Stimulated activated CD8-positive, alpha-beta memory T cell treated with anti-CD3 and anti-CD28 coated beads, Interleukin-15, amount 100 ng/mL, for 1 hour (primary cell): ENCODE data around the gene FANCE.

Source experiments
- DNase-seq: peaks from one replicate; pipeline ENCODE4 v3.0.0-alpha.2; 2020; ENCODE audit warnings: low read depth

FANCE gene, protein sequence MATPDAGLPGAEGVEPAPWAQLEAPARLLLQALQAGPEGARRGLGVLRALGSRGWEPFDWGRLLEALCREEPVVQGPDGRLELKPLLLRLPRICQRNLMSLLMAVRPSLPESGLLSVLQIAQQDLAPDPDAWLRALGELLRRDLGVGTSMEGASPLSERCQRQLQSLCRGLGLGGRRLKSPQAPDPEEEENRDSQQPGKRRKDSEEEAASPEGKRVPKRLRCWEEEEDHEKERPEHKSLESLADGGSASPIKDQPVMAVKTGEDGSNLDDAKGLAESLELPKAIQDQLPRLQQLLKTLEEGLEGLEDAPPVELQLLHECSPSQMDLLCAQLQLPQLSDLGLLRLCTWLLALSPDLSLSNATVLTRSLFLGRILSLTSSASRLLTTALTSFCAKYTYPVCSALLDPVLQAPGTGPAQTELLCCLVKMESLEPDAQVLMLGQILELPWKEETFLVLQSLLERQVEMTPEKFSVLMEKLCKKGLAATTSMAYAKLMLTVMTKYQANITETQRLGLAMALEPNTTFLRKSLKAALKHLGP

DNA sequence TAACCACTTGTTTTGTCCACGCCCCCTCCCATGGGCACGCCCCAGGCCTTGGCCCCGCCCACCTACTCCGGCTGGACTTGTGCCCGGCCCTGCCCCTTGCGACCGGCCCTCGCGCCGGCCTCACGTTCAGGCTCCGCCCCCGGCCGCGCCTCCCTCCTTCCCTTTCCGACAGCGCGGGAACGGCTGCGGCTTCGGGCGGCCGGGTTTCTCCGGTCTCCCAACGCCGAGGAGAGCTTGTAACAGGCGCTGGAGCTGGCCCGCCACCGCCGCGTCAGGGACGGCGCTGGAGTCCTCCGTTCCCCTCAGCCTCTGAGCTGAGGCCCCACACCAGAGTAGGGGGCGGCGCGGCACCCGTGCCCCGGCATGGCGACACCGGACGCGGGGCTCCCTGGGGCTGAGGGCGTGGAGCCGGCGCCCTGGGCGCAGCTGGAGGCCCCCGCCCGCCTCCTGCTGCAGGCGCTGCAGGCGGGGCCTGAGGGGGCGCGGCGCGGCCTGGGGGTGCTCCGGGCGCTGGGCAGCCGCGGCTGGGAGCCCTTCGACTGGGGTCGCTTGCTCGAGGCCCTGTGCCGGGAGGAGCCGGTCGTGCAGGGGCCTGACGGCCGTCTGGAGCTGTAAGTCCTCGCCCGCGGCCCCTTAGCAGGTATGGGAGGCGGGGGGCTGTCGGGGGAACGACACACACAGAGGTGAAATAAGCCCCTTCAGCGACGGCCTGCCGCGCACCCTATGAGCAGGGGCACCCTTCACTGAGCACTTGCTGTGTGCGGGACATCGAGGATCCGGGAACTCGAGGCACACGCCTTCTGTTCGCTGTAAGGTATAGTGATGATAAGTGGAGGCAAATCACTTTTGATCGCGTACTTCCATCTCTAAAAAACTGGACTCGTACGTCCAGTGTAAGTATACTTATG, at the start of gene FANCE:
Gene FANCE, plus strand, starts transcription at position 156 of the 908 bp plus-strand sequence. Its CDS starts 208 bp downstream, at position 364.
- DNase-seq, result peak; percentile 79

DNA sequence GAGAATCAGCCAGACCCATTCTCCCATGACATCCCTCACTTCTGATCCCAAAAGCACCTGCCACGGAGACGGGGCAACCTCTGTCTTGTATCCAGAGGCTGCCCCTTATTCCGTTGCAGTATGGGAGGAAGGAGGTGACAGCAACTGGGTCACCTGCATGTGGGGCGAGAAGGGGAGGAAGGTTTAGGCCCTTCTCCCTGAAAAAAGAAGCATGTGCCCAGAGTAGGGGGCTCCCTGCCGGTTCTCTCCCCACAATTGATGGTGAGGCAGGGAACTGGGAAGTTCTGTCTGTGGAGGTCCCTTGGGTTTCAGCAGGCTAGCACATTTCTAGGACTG, 49.3 kb upstream of the FANCE start:
- no peak for DNase-seq

DNA sequence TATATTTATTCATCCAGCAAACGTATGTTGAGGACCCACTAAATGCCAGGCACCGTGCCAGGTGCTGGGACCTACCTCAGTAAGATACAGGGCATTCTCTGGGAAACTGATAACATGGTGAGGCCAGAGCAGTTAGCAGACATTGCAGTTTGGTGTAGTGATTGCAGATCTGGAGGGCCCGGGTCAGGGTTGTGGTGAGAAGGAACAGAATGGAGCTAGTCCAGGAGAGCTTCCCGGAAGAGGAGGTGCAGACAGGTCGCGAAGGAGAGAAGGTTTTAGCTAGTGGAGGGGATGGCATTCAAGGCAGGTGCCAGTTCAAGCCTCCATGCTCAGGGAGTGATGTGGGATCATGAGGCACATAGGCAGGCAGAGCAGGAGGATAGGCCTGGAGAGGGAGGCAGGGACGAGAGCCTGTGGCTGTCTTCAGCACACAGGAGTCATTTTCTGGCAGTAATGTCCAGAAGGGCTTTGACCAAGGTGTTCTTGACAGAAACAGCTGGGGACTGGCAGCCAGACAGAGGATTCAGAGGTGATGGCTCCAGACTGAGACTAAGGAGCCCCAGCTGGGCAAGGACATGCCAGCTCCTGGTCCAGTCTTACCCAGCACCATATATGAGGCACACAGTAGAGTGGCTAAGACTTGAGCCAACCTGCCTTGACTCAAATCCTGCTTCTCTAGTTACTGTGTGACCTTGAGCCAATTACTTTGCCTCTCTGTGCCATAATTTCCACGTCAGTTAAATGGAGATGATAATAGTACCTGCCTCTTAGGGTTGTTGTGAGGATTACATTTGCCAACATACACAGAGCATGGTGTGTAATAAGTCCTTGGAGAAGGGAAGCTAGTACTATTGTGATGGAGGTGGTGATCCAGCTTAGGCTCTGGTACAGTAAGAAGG, 48.3 kb upstream of the FANCE start:
- DNase-seq, result no peak

DNA sequence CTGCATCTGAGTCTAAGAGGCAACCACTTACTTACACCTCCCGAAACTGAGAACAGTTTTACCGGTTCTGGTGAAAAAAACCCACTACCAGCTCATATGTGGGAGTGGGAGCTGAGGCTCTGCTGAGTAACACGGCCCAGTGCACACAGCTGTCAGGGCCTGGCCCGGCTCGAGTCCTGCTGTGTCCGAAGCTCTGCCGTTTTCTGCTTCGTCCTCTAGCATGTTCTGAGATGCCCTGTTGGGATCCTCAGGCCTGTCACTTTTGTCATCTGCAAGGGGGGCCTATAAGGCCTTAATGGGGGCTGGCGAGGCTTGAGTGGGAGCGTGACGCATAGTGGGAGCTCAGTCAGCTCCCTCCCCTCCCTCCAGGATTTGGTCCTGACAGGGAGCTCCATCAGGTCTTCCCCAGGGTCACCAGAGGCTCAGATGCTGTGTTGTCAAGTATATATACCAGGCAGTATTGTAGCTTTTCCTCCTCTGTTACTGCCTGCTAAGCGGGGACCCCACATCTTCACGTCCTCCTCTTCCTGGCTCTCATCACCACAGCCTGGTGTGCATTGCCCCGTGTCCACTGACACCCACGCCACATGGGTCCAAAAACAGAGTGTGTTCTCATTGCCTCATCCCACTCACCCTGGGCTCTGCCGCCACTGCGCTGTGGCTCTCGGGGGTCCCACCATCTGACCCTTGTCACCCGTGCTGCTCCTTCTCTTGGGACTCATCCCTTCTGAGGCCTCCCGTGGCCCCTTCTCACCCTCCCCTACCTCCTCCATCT, 45.2 kb upstream of the FANCE start:
- DNase-seq, result no peak

DNA sequence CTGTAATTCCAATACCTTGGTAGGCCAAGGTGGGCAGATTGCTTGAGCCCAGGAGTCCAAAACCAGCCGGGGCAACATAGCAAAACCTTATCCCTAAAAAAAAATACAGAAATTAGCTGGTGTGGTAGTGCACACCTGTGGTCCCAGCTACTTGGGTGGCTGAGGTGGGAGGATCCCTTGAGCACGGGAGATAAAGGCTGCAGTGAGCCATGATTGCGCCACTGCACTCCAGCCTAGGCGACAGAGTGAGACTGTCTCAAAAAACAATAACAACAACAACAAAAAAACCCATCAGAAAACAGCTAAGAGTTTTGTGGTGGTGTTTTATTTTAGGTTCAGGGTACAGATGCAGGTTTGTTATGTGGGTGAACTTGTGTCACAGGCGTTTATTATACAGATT, 42.9 kb upstream of the FANCE start:
- DNase-seq, result no peak

DNA sequence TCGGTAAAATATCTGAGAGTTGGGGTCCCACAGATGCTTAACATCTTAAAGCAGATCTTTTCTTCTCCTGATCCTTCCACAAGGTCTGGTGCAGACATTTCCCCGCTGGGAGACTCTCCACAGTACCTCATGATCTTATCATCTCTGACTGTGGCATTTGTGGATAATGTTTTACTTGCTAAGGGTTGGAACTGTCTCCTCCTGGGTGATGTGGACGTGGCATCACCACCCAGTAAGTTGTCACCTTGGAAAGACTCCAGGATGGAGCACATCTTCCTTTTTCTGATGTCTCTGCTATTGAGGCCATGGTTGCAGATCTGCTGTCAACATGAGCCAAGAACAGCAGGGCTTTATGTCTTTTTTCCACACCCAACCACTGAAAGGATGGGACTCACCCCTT, 42.0 kb upstream of the FANCE start:
- DNase-seq, result no peak

DNA sequence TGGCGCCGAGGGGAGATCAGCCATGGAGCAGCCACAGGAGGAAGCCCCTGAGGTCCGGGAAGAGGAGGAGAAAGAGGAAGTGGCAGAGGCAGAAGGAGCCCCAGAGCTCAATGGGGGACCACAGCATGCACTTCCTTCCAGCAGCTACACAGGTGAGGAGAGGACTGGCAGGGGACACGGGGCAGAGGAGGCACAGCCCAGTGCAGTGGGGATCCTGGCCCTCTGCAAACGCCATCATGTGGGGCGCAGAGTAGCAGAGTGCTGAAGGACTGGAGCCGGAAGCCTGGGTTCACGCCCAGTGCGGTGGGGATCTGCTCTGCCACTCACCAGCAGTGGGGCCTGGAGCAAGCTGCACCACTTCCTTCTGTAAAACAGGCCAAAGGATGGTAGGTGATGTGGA, 41.1 kb upstream of the FANCE start:
- DNase-seq, result no peak

DNA sequence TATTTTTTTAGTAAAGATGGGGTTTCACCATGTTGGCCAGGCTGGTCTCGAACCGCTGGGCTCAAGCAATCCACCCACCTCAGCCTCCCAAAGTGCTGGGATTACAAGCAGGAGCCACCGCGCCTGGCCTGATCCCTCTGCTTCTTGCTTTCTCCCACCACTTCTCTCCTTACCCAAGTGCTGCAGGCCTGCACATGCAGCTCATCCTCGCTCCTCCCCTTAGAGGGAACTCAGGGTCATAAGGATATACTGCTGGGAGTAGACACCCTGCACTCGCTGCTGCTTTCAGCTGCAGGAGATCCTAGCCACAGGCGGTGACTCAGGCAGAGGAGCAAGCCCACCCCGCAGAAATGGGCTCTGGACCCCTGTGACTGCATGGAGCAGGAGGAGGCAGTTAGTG, 40.0 kb upstream of the FANCE start:
- no peak for DNase-seq

DNA sequence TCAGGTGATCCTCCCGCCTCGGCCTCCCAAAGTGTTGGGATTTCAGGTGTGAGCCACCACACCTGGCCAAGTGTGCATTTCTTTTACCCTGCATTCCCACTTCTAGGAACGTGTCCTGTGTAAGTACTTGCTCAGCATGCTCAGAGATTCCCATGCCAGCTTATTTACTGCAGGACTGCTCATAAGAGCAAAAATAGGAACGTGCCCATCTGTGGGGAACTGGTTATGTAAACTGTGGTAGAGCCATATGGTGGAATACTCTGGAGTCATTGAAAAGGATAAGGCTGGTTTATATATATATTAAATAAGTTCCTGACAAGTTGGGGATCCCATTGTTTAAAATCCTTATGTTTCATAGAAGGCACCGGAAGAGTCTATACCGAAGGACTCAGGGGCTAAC, 38.2 kb upstream of the FANCE start:
- DNase-seq, result no peak

DNA sequence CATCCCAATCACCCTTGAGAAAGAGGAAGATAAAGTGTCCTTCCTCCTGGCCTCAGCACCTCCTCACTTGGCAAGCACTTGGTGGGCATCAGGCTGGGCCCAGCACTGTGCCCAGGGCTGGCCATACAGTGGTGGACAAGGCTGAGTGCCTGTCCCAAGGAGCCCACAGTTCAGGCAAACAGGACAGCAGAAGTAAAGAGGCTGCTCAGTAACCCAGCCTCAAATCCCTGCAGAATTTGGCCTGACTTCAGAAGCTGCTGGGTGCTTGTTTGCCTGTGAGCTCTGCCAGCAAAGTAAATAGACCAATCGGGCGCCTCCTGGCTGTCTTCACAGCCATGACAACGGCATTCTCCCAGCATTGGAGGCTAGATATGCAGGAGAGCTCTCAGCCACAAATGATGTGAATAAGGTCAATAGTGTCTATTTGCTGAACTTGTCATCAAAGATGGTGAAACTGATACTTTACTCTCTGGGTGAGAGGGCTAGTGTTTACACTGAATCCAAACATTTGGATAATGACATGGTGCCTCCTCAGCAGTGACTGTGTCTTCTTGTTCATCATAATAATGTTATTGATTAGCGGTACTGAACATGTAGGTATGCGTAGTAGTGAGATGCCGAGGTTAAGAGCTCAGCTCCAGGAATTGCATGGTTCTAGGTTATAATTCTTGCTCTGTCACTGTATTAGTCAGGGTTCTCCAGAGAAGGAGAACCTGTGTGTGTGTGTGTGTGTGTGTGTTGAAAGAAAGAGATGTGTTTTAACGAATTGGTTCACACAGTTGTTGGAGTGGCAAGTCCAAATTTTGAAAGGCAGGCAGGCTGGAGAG, 36.9 kb upstream of the FANCE start:
- DNase-seq, result no peak

DNA sequence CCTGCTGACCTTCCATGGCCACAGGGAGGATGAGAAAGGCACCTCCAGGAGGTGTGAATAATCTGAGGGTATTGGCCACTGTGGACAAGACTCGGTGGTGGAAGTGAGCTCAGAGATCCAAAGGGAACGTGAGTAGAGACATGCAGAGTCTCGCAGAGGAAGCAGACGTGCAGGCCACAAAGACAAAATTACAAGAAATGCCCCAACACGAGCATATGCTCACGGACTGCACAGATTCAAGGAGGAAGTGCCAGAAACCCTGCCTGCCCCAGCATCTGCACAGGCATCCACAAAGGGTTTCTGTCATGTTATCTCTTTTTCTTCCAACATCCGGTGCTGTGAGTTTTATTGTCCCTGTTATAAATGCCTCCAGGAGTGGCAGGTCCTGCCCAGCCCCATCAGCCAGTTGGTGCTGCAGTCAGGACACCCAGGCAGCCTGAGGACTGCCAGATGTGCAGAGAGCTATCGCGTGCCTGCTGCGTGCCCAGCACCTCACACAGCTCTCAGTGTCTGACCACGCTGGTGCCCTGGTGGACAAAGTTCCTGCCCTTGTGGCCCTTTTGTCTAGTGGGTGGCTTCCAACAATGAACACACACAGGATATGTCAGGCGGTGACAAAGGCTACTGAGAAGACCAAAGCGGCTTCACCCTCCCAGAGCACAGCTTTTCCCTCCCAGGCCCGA, 34.0 kb upstream of the FANCE start:
- DNase-seq, result no peak

DNA sequence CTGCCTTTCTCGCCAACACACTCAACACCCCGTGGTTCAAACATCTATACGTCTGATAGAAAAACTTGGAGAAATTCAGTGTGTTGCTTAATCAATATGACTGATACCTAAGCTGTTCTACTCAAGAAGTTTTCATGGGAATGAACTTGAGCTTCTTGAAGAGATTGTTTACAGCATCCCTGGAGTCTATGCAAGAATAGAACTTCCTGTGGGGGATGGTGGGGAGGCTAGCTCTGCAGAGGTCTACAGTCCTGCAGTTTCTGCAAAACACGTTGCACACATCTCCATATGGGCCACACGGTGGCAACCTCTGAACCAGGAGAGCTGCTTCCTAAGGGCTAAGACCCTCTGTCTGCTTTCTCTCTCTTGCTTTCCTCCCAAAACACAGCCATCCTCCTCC, 32.7 kb upstream of the FANCE start:
- no peak for DNase-seq

DNA sequence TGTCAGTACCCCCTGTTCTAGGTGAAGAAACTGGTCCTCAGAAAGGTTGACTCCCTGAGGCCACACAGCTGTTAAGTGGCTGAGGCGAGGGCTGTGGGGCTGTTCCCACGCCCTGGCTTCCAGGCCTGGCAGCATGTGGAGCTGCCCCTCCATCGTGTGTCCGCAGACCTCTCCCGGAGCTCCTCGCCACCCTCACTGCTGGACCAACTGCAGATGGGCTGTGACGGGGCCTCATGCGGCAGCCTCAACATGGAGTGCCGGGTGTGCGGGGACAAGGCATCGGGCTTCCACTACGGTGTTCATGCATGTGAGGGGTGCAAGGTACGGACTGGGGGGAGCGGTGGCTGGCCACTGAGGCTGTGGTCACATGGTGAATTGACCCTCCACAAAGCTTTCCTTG, 32.2 kb upstream of the FANCE start:
- DNase-seq, result no peak

DNA sequence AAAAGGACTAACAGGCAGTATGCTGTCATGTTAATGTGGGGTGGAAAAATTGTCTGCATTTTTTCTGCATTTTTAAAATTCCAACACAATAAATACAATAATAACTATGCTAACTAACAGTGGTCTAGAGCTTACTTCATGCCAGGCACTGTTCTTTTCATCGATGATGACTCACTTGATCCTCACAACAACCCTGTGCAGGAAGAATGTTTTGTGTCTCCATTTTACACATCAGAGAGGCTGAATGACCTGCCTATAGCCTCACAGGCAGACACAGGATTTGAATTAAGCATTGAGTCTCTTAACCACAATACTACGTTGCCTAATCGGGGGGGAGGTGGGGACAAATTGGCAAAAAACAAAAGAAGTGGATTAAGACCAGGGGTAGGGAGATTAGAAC, 26.9 kb upstream of the FANCE start:
- DNase-seq, result no peak

DNA sequence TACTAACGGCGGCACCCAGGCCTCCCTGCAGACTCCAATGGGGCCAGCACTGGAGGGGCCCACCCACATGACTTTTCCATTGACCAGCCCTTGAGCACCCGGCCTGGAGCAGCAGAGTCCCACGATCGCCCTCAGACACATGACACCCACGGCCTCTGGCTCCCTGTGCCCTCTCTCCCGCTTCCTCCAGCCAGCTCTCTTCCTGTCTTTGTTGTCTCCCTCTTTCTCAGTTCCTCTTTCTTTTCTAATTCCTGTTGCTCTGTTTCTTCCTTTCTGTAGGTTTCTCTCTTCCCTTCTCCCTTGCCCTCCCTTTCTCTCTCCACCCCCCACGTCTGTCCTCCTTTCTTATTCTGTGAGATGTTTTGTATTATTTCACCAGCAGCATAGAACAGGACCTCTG, 26.1 kb upstream of the FANCE start:
- no peak for DNase-seq

DNA sequence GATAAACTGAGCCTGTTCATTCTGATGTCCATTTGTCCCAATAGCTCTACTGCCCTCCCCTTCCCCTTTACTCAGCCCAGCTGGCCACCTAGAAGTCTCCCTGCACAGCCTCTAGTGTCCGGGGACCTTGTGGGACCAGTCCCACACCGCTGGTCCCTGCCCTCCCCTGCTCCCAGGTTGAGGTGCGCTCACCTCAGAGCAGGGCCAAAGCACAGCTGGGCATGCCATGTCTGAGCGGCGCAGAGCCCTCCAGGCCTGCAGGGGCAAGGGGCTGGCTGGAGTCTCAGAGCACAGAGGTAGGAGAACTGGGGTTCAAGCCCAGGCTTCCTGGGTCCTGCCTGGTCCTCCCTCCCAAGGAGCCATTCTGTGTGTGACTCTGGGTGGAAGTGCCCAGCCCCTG, 24.7 kb upstream of the FANCE start:
- DNase-seq, result no peak

DNA sequence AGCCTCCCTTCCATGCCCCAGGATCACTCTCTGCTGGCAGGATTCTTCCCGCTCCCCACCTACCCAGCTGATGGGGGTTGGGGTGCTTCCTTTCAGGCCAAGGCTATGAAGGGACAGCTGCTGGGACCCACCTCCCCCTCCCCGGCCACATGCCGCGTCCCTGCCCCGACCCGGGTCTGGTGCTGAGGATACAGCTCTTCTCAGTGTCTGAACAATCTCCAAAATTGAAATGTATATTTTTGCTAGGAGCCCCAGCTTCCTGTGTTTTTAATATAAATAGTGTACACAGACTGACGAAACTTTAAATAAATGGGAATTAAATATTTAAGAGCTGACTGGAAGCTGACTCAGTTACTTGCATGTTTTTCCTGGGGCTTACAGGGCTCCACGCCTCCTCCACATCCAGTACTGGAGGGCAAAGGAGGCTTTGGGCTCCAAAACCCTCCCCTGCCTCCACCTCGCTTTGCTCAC, 24.3 kb upstream of the FANCE start:
- DNase-seq, result no peak

DNA sequence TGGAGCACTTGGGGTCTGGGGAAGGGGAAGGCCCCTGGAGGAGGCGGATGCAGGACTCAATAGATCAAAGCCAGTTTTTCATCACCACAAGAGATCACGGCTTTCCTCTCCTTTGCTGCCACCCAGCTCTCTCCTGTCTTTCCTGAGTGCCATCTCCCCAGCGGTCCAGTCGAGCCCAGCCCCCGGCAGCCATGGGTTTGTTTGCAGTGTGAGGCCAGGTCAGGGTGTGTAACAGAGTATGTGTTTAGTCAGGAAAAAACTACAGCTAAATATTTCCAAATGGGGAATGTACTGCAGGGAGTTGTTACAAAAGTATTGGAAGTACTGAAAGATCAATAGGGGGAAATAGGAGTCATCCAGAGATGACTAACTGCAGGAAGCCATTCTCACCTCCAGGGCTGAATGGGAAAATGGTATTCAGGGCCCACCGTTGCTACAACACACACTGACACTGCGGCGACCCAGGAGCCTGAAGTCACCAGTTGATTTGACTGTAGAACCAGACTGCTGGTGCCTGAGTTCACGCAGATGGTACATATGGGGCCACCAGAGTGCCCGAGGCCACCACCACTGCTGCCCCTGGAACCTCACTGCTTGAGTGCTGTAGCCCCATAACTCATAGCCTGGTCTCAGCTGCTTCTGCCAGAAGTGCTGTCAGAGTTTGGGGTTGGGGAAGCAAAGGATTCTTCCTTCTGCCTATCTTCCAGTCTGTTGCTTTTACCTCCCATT, 23.6 kb upstream of the FANCE start:
- no peak for DNase-seq

DNA sequence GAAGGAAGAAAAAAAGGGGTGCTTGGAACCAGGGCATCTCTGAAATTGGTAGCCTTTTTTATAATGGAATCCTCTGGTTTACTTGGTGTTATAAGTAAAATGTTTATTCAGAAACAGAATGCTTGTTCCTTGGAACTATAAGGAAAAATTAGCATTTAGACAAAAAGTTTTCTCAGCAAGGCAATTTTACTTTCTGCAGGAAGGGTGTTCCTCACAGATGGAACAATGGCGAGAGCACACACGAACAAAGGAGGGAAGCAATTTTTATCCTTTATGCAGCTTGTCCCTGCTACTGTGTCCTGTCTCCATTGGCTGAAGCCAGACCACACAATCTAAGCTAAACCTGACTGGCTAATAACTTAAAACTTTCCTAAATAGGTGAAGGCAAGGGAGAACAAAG, 22.7 kb upstream of the FANCE start:
- no peak for DNase-seq
